ENCODE data around the gene SMIM45.

DNA sequence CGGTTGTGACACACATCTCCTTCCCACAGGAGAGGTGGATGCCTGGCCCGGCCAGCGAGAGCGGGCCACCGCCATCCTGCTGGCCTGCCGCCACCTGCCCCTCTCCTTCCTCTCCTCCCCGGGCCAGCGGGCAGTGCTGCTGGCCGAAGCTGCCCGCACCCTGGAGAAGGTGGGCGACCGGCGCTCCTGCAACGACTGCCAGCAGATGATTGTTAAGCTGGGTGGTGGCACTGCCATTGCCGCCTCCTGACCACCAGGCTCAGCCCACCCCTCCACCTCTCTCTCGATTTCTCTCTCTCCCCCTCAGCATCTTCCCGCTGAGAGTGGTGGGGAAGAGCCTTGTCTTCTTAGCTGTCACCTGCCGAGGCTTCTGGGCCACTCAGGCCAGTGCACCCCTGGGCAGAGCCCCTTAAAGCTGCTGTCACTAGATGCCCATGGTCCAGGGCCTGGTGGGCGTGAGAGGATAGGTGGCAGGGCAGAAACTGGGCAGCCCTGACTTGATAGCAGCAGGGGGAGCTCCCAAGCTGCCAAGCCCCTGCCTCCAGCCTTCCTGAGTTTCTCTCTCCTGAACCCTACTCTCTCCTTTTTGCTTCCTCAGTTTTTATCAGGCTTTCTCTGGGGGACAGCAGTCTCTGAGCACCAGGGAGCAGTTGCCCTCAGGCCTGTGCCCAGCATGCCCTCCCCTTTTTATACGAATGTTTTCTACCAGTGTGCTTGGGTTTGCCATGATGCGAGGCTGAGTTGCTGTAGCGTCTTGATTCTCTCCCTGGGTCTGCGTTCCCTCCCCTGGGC lies 46.3 kb upstream of the SMIM45 start:
- TF ChIP-seq EZH2 (optimal IDR thresholded peaks at IDR 0.05; ENCODE audit: low read depth, low read length) = no peak
- TF ChIP-seq, protein P1, sequence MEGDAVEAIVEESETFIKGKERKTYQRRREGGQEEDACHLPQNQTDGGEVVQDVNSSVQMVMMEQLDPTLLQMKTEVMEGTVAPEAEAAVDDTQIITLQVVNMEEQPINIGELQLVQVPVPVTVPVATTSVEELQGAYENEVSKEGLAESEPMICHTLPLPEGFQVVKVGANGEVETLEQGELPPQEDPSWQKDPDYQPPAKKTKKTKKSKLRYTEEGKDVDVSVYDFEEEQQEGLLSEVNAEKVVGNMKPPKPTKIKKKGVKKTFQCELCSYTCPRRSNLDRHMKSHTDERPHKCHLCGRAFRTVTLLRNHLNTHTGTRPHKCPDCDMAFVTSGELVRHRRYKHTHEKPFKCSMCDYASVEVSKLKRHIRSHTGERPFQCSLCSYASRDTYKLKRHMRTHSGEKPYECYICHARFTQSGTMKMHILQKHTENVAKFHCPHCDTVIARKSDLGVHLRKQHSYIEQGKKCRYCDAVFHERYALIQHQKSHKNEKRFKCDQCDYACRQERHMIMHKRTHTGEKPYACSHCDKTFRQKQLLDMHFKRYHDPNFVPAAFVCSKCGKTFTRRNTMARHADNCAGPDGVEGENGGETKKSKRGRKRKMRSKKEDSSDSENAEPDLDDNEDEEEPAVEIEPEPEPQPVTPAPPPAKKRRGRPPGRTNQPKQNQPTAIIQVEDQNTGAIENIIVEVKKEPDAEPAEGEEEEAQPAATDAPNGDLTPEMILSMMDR (IDR thresholded peaks at IDR 0.05; ENCODE audit: low read length) = no peak
